ENCODE results near the gene HELB.
A peak's percentile ranks its signal among the peaks of the same experiment; 100 is the strongest.
"Not testable (repeated sequence)": the region's sequence is repeated elsewhere in the genome, so short reads cannot be mapped to it uniquely, and the experiment has no call there.

Gene HELB

DNA sequence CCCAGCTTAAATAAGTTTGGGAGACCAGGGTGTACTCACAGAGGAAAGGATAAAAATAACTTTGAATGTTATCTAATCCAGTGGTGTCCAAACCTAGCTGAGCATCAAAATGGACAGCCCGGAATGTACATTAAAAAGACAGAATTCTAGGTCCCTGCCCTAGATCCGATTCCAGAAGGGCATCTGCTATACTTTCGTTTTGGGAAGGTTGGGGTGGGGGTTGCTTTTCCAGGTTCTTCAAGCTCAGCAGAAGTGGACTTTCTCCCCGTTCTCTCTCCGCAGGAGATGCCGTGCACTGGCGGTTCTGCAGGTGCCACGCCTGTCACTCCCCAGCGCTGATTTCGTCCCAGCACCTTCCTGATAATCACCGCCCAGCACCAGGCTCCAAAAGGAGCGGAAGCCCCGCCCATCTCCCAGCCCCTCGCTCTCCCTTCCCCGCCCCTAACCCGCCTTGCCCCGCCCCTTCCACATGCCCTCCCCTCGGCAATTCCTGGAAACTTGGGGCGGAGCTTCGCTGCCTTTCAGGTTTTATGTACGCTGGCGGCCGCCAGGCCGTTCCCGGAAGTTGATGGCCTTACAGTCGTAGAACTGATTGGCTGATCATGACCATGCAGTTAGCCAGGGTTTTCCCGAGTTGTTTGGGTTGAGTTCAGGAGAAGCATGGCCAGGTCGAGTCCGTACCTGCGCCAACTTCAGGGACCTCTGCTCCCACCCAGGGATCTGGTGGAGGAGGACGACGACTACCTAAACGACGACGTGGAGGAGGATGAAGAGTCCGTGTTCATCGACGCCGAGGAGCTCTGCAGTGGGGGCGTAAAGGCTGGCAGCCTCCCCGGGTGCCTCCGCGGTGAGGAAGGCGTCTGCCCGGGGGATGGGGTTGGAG is at the start of gene HELB:
Gene HELB, plus strand, starts transcription at position 550 of the 883 bp plus-strand sequence. Its CDS starts 111 bp downstream, at position 661.
- DNase-seq: peak; percentile 95 to 98

DNA sequence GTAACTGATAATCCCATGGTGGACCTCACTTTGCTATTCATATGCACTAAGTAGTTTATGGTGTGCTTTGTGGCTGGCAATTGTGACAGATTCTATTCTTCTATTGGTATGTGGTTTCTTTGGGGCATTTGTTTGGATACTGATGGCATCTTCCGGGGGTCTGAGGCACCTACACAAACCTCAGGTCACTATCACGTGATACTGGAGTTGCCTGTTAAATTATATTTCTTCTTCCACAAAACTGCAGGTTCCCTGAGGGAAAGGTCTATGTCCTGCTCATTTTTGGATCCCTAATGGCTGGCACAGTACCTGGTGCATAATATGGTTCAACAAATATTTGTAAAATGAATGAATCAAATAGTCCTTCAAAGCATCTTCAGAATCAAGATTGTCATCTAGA is 49.5 kb upstream of the HELB start:
- DNase-seq: no peak

DNA sequence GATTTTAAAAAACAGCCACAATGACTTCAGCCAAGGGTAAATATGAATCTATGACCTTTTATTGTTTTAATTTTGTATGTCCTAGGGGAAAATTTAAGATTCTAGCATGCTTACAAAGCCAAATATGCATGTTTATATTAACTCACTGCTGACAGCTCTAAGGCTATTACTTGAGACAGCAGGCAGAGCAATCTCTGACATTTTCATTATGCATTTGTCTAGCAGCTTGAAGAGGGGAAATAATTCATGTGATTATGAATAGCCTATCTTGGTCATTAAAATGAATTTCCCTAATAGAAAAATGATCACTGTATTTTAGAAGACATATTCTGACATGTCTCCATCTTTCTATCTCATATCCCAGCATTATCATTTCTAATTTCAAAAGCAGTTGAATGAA is 46.6 kb upstream of the HELB start:
- DNase-seq: no peak

DNA sequence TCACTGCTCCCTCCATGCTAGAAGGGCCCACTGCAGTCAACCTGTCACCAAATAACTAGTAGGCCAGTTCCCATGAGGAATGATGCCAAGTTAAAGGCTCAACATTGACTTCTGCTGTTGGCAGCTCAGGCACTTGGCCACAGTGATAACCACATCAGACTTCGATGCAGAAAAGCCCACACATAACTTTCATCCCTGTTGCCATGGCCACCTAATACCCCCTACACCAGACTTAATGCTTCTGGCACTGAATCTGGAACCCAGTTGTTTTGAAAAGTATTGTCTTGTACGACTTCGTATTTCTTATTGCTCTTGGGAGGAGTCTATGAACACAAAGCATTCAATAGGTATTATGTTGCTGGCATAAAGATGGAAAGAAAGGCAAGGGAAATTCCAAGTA is 44.3 kb upstream of the HELB start:
- DNase-seq: no peak

DNA sequence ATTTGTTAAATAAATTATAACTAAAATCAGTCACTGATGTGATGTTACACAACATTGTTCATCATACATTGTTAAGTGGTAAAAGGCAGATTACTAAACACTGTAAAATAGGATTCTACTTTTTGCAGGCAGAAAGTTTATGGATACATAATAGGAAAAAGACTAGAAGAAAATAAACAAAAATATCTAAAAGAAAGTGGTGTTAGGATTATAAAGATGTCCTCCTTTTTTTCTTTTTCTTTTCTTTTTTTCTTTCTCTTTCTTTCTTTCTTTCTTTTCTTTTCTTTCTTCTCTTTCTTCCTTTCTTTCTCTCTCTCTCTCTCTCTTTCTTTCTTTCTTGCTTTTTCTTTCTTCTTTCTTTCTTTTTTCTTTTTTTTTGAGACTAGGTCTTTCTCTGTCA is 39.6 kb upstream of the HELB start:
- DNase-seq: no peak

DNA sequence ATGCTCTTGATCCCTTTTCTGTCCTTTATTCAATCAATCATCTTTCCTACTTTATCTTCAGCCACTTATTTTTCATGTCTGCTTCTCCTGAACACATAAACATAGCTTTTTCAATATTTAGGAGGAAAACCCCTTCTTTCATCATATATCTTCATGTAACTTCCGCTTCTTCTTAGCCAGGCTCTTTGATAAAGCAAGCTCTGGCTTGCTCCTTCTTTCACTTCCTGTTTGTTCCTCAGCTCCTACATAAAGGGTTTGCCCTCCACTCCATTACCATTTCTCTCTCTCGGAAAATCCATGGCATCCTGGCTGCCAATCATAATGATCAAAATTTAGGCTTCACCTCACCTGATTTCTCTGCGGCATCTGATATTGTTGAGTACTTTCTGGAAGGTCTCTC is 33.7 kb upstream of the HELB start:
- no peak for DNase-seq

DNA sequence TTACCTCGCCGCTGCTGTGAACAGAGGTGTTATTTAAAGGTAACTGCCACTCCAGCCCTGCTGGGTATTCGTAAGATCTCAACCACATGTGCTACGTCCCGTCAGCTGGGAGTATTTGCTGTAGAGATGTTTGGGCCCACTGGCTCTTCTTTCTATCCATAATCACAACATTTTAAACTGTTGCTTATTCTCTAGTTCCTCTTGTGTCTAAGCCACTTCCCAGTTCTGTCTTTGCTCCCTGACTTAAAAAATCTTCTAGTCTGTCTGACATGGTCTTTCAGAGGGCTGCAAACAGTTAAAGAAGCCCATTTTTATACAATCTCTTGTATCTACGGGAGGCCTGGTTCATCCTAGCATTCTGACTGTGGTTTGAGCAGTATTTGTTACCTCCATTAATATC is 33.2 kb upstream of the HELB start:
- no peak for DNase-seq

DNA sequence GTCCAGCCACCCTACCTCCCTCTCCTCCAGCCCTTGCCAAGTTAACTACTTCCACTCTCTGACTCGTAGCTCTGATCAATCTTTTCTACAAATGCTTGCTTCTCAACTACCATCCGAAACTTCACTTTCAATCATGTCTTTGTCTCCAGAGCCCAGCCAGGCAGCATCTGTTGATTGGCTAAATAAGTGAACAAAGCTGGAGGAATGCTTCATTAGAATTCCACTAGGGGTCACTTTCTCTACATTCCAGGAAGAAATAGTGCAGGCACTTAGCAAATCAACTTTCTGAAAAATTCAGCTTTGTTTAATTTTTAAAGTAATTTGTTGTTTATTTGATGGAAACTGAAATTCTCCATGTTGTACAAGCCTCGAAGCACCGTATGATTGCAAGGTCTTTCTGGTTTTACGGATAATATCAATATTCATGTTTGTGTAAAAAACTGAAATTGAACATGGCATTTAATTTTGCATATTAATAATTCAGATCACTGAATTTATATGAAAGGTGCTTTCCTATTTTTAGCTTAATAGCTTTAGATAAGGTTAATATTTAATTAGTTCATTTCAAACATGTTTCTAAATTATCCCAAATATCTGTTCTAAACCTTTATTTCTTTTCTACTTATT is 32.4 kb upstream of the HELB start:
- peak in 1 of 2 experiments; percentile 23 for DNase-seq

DNA sequence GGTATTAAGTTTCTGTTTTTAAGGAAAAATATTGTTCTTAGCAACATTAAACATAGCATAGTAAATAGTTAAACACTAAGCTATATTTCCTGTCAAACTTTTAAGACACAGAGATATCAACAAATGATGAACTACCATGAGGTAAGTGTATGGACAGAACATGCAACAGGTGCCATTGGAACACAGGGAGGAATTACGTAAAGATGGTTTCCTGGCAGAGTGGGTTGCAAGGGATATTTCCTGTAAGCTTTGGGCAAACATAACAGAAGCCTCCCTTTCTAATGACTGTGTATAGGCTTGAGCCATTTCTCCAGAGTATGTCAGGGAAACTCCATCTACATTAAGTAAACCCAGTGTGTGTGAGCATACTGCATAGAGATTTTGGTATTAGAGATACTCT is 31.7 kb upstream of the HELB start:
- no peak for DNase-seq

DNA sequence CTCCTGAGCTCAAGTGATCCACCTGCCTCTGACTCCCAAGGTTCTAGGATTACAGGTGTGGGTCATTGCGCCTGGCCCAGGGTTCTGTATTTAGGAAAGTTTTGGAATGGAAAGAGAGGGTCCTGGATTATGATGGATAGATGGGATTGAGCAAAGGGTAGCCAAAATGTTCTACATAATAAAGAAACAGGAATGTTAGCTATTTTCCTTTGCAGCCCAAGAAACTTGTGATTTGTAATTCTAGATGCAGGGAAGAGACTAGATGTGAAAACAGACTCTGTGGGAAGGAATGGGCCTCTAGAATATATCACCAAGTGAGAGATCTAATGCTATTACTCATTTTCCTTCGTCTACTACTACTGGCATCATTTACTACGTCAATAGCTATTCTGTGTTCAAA is 29.6 kb upstream of the HELB start:
- DNase-seq: no peak

DNA sequence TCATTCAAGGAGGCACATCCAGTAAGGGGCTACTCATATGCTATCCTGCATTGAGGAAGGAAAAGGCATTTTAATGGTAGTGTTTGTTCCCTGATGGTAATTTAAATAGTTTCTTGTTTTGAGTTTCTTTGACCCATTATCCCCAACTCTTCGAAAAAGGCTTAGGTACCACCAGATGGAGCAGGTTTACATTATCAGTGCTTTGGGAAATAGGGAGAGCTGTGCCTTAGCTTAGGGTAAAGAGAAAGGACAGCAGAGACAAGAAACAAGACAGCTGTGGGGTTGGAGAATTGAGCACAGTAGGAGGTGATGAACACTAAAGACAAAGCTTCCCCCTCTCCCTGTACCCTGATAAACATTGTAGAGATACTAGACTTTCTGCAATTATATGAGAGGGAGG is 29.1 kb upstream of the HELB start:
- DNase-seq: no peak

DNA sequence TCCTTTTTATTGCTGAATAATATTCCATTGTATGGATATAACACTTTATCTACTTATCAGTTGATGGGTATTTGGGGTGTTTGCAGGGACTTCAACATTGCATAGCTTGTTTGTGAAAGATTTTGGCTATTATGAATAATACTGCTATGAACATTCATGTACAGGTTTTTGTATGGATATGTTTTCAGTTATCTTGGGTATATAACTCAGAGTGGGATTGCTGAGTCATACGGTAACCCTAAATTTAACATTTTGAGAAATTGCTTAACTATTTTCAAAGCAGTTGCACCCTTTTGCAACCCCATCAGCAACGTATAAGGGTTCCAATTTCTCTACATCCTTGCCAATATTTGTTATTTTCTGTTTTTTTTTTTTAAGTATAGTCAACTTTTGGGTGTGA is 27.3 kb upstream of the HELB start:
- DNase-seq: no peak

DNA sequence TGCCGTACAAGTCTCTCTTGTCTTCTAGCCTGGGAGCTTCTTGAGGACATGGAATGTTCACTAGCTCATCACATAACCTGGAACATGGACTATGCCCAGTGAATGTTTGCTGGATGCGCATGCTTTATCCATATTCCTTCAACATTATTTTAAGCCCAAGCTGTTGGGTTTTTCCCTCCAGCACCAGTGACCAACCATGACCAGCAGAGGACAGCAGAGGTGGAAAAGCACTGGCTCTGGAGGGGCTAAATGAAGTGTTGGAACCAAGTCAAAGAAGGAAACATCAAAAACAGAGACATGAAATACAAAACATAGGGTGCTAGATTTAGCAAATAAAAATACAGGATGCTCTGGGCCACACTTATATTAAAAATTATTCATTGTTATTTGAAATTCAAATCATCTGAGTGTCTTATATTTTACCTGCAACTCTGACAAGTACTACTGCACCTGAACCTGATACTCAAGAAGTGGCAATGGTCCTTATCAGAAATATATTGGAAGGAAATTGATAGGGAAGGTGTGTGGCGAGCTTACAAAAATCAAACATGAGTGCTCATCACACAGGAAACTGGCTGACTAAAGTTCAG is 23.1 kb upstream of the HELB start:
- peak in 1 of 2 experiments; percentile 0 for DNase-seq

DNA sequence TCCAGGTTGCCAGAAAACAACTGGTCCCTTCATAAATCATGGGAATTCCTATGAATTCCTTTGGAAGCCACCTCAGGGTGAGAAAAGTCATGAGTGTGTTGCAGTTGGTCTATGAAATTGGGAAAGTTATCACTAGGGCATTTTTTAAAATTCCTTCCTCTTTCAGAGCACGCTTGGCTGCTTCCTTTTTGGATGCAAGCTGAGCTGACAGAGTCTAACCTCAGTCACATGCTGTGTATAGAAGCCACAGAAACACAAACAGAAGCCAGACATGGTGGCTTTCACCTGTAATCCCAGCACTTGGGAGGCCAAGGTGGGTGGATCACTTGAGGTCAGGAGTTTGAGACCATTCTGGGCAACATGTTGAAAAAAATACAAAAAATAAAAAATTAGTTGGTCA is 21.7 kb upstream of the HELB start:
- no peak for DNase-seq

DNA sequence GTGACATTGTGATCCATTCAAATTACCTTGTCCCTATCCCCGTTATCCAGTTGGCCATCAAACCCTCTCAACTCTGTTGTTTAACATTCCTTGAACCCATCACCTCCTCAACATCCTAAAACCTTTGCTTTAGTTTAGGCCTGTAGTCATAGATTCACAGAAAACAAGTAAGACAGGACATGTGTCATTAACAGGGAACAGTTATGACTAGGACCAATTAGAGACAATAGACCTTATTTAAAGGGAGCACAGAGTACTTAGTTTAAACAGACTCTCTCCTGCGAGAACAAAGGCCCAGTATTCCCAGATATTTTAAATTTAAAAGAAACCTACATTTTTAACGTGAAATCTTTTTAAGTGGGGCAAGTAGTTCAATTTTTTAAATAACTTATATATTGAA is 20.0 kb upstream of the HELB start:
- DNase-seq: no peak

DNA sequence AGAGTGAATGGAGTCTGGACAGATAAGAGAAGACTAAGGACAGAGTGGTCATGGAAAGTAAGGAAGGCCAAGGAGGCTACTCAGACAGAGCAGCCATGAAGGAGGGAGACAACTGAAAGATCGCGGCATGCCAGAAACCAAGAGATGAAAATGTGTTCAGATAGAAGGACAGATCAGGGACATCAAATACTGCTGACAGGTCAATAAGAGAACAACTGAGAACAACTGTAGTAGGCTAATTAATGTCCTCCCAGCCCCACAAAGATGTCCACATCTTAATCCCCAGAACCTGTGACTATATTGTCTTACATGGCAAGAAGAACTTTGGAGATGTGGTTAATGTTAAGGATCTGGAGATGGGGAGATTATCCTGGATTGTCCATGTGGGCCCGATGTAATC is 15.0 kb upstream of the HELB start:
- no peak for DNase-seq

DNA sequence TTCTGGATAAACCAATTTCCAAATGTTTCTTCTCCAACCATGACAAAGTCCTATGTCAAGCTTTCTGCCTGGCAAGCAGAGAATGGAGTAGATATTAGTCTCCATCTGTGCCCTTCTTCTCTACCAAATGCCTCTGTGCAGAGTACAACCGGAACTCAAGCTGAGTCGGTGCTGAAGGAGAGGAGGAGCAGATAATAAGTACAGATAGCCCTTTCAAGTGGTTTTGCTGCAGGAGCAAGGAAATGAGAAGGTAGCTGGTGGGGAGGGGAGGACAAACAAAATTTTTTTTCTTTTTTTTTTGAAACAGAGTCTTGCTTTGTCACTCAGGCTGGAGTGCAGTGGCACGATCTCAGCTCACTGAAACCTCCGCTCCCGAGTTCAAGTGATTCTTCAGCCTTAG is 14.2 kb upstream of the HELB start:
- no peak for DNase-seq

DNA sequence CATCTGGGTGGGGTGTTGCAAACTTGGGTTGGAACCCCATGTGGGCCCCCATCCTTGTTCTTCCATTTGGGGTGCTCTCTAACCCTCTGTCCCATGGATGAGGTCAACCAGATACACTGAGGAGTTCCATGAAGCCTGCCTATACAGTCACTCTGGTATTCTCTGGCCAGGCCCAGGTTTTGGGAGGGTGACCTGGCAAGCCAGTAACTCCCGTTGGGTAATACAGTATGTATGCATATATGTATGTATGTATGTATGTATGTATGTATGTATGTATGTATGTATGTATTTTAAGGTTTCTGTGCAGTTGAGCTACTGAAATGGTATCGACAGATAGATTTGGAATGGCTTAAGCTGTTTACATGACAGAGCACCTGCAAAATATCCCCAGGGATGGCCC is 12.8 kb upstream of the HELB start:
- DNase-seq: no peak

DNA sequence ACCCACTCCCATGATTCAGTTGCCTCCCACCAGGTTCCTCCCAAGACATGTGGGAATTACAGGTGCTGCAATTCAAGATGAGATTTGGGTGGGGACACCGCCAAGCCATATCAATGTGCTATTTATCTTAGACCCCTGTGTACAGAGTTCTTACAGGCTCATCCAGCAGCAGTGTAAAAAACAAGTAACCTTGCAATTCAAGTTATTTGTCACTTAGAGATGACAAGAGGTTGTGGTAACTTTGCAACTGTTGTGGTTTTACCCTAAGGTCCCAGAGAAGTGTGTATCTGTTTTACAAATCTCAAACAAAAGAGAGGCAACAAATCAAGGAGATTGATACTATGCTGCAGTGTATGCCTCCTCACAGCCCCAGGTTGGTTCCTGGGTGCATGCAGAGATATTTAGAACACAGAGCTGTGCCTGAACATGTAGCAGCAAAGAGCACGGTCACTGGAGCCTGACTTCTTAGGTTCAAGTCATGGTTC is 11.5 kb upstream of the HELB start:
- no peak for DNase-seq

DNA sequence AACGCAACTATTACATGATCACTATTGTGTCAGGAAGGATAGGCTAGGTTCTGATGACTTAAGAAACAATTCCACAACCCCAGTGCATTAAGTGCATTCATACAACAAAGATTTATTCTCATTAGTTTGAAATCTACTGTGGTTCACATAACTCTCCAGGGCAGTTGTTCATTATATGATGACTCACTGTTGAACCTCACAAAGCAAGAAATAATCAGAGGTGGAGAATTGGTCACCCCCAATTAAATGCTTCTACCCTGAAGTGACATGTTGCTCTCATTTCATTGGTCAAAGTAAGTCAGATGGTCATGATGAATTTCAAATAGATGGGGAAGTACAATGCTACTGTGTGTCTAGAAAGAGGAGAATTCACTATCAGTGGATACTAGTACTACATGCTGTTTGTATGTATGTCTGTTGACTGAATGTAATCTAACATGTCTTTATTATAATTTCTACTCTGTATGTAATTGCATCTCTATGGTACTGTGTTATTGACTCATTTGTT is 6.1 kb upstream of the HELB start:
- DNase-seq: no peak

DNA sequence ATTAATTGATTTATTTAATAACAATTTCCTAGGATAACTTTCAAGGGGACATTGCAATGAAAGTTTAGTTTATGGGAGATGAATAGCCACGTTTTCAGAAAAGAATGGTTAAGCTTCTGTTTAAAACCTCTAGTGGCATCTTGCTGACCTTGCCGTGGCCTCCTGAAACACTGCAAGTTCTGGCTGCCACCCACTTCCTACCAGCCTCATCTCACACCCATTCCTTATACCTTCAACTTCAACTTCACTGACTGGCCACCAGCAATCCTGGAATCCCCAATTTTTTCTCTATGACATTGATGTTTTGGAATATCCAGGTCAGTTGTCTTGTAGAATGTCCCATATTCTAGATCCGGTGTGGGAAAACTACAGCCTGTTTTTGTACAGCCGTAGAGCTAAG is 5.2 kb upstream of the HELB start:
- no peak for DNase-seq

DNA sequence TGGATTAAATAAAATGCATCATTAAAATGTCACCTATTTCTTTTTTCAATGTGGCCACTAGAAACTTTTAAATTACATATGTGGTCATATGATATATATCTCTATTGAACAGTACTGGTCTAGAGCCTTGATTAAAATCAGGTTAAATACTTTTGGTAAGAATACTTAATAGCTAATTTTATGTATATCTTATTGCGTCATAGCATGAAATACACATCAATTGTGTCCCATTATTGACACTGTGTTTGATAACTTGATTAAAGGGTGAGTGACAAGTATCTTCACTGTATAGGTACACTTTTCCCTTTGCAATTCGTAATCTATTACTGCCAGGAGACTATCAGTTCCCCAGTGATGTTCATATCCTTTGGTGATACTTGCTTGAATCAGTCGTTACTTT is 4.4 kb upstream of the HELB start:
- DNase-seq: no peak

DNA sequence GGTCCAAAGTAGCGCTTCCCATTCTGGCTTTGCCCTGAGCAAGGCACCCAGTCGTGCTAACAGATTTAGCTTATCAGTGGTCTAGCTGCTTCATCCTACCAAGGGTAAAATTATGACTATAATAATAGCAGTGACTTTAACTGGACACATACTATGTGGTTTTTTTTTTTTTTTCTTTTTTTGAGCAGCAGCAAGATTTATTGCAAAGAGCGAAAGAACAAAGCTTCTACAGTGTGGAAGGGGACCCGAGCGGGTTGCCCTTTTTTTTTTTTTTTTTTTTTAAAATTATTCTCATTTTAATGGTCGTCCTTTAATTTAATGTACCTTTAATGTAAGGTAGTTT is 505 bp downstream of the HELB start:
- no peak for DNase-seq

DNA sequence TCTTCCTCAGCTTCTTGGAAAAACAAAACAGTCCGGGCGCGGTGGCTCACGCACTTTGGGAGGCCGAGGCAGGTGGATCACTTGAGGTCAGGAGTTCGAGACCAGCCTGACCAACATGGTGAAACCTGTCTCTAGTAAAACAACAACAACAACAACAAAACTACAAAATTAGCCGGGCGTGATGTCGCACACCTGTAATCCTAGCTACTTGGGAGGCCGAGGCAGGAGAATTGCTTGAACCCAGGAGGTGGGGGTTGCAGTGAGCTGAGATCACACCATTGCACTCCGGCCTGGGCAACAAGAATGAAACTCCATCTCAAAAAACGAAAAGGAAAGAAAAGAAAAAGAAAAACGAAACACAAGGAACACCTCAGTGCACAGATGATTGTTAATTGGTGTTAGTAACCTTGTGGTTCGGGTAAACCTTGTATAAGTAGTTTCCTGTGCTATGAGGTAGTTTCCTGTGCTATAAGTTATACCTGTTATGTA is 1.1 kb downstream of the HELB start:
- DNase-seq: not testable (repeated sequence)
